ENCODE data around the gene HSDL2.
"Not testable (repeated sequence)": the region's sequence is repeated elsewhere in the genome, so short reads cannot be mapped to it uniquely, and the experiment has no call there.

Gene HSDL2

GRCh38 chr9:112377087-112377486 lies 2.8 kb upstream of the HSDL2 start:
- DNase-seq (ENCODE audit: low spot score in 2 of 2) (no peak), ATAC-seq (ENCODE audit: low read depth) (no peak)
- Mint-ChIP-seq H3K4me1 (peaks cover 38% of the 10 kb centered on the region), H3K27ac (no peak overlapping the region), H3K36me3 (peaks cover 6% of the 10 kb centered on the region), H3K4me3 (no peak overlapping the region), H3K27me3 (no peaks in the 10 kb centered on the region), H3K9me3 (no peaks in the 10 kb centered on the region)

- no peak overlapping the region for H3K27ac Mint-ChIP-seq
- H3K36me3 Mint-ChIP-seq, result peaks cover 2% of the 10 kb centered on the region
- no peaks in the 10 kb centered on the region for H3K9me3 Mint-ChIP-seq
- H3K4me3 Mint-ChIP-seq, result peak overlapping the region; percentile 12
- no peaks in the 10 kb centered on the region for H3K27me3 Mint-ChIP-seq
- DNase-seq (ENCODE audit: low spot score in 2 of 2) (no peak), ATAC-seq (ENCODE audit: low read depth) (no peak)
- peaks cover 39% of the 10 kb centered on the region for H3K4me1 Mint-ChIP-seq
These were observed 2.1 kb upstream of the HSDL2 start for GRCh38 chr9:112377684-112378327.

- DNase-seq (ENCODE audit: low spot score in 2 of 2) (no peak), ATAC-seq (ENCODE audit: low read depth) (no peak)
- Mint-ChIP-seq H3K4me3 (peak overlapping the region; percentile 99), H3K9me3 (no peaks in the 10 kb centered on the region), H3K27me3 (no peaks in the 10 kb centered on the region), H3K4me1 (peaks cover 43% of the 10 kb centered on the region), H3K36me3 (peaks cover 2% of the 10 kb centered on the region), H3K27ac (peak overlapping the region; percentile 93)
These were observed 1.4 kb upstream of the HSDL2 start for GRCh38 chr9:112378328-112379176.

- Mint-ChIP-seq H3K4me3 (peak overlapping the region; percentile 99), H3K27ac (peak overlapping the region; percentile 93), H3K9me3 (no peaks in the 10 kb centered on the region), H3K36me3 (peaks cover 2% of the 10 kb centered on the region), H3K27me3 (no peaks in the 10 kb centered on the region), H3K4me1 (peaks cover 47% of the 10 kb centered on the region)
- DNase-seq (ENCODE audit: low spot score in 2 of 2) (peak; percentile 92 to 96), ATAC-seq (ENCODE audit: low read depth) (peak; percentile 89)
These were observed 469 bp upstream of the HSDL2 start for GRCh38 chr9:112379177-112380101.

GRCh38 chr9:112380825-112381221 lies 915 bp downstream of the HSDL2 start:
- peak overlapping the region; percentile 93 for H3K27ac Mint-ChIP-seq
- no peaks in the 10 kb centered on the region for H3K36me3 Mint-ChIP-seq
- peak; percentile 4 for ATAC-seq (ENCODE audit: low read depth)
- no peaks in the 10 kb centered on the region for H3K27me3 Mint-ChIP-seq
- peaks cover 52% of the 10 kb centered on the region for H3K4me1 Mint-ChIP-seq
- H3K9me3 Mint-ChIP-seq, result no peaks in the 10 kb centered on the region
- DNase-seq (ENCODE audit: low spot score in 2 of 2), result no peak
- H3K4me3 Mint-ChIP-seq, result peak overlapping the region; percentile 99

GRCh38 chr9:112382066-112382465 lies 2.2 kb downstream of the HSDL2 start:
- Mint-ChIP-seq H3K36me3 (no peaks in the 10 kb centered on the region), H3K4me3 (no peak overlapping the region), H3K9me3 (no peaks in the 10 kb centered on the region), H3K27me3 (no peaks in the 10 kb centered on the region), H3K4me1 (peaks cover 48% of the 10 kb centered on the region), H3K27ac (no peak overlapping the region)
- ATAC-seq (ENCODE audit: low read depth) (no peak), DNase-seq (ENCODE audit: low spot score in 2 of 2) (no peak)

GRCh38 chr9:112382501-112383364 lies 2.8 kb downstream of the HSDL2 start:
- Mint-ChIP-seq H3K4me1 (peaks cover 42% of the 10 kb centered on the region), H3K36me3 (peaks cover 3% of the 10 kb centered on the region), H3K27me3 (no peaks in the 10 kb centered on the region), H3K27ac (no peak overlapping the region), H3K4me3 (no peak overlapping the region), H3K9me3 (no peaks in the 10 kb centered on the region)
- ATAC-seq (ENCODE audit: low read depth) (no peak), DNase-seq (ENCODE audit: low spot score in 2 of 2) (no peak)

GRCh38 chr9:112384219-112384618 lies 4.3 kb downstream of the HSDL2 start:
- peaks cover 3% of the 10 kb centered on the region for H3K36me3 Mint-ChIP-seq
- no peaks in the 10 kb centered on the region for H3K9me3 Mint-ChIP-seq
- ATAC-seq (ENCODE audit: low read depth) (no peak), DNase-seq (ENCODE audit: low spot score in 2 of 2) (no peak)
- H3K27me3 Mint-ChIP-seq, result no peaks in the 10 kb centered on the region
- H3K27ac Mint-ChIP-seq, result peak overlapping the region; percentile 70
- H3K4me1 Mint-ChIP-seq, result peaks cover 33% of the 10 kb centered on the region
- no peak overlapping the region for H3K4me3 Mint-ChIP-seq

GRCh38 chr9:112384690-112385089 lies 4.8 kb downstream of the HSDL2 start:
- DNase-seq (ENCODE audit: low spot score in 2 of 2) (no peak), ATAC-seq (ENCODE audit: low read depth) (no peak)
- H3K9me3 Mint-ChIP-seq, result no peaks in the 10 kb centered on the region
- no peaks in the 10 kb centered on the region for H3K27me3 Mint-ChIP-seq
- H3K4me3 Mint-ChIP-seq, result no peak overlapping the region
- H3K27ac Mint-ChIP-seq, result peak overlapping the region; percentile 70
- H3K36me3 Mint-ChIP-seq, result peaks cover 3% of the 10 kb centered on the region
- H3K4me1 Mint-ChIP-seq, result peaks cover 32% of the 10 kb centered on the region

GRCh38 chr9:112387115-112387514 lies 7.2 kb downstream of the HSDL2 start:
- H3K27me3 Mint-ChIP-seq, result no peaks in the 10 kb centered on the region
- H3K36me3 Mint-ChIP-seq, result peaks cover 7% of the 10 kb centered on the region
- peaks cover 17% of the 10 kb centered on the region for H3K4me1 Mint-ChIP-seq
- ATAC-seq (ENCODE audit: low read depth) (no peak), DNase-seq (ENCODE audit: low spot score in 2 of 2) (no peak)
- H3K9me3 Mint-ChIP-seq, result no peaks in the 10 kb centered on the region
- H3K4me3 Mint-ChIP-seq, result no peak overlapping the region
- H3K27ac Mint-ChIP-seq, result no peak overlapping the region

GRCh38 chr9:112389897-112390296 lies 10.0 kb downstream of the HSDL2 start:
- not testable (repeated sequence) for H3K27me3 Mint-ChIP-seq; H3K4me3 Mint-ChIP-seq; H3K27ac Mint-ChIP-seq; H3K9me3 Mint-ChIP-seq; DNase-seq (ENCODE audit: low spot score in 2 of 2); H3K4me1 Mint-ChIP-seq; ATAC-seq (ENCODE audit: low read depth)
- peaks cover 15% of the 10 kb centered on the region for H3K36me3 Mint-ChIP-seq

- H3K9me3 Mint-ChIP-seq, H3K4me3 Mint-ChIP-seq: not testable (repeated sequence)
These were observed 12.1 kb downstream of the HSDL2 start for GRCh38 chr9:112391936-112392560.

GRCh38 chr9:112393146-112393545 lies 13.2 kb downstream of the HSDL2 start:
- not testable (repeated sequence) for H3K4me1 Mint-ChIP-seq; ATAC-seq (ENCODE audit: low read depth); H3K27ac Mint-ChIP-seq

More at GRCh38 chr9:112391936-112392560, 12.1 kb downstream of the HSDL2 start:
- not testable (repeated sequence) for H3K4me1 Mint-ChIP-seq; H3K27ac Mint-ChIP-seq; ATAC-seq (ENCODE audit: low read depth); DNase-seq (ENCODE audit: low spot score in 2 of 2); H3K27me3 Mint-ChIP-seq
- peaks cover 16% of the 10 kb centered on the region for H3K36me3 Mint-ChIP-seq

More at GRCh38 chr9:112393146-112393545, 13.2 kb downstream of the HSDL2 start:
- not testable (repeated sequence) for H3K4me3 Mint-ChIP-seq; H3K9me3 Mint-ChIP-seq; H3K27me3 Mint-ChIP-seq; DNase-seq (ENCODE audit: low spot score in 2 of 2)
- peaks cover 17% of the 10 kb centered on the region for H3K36me3 Mint-ChIP-seq
